Measurements from ENCODE around the gene APOL1. TPM values are rescaled to one million over a fixed set of nuclear protein-coding genes. Genes with fewer than 3 reads are reported as not detected.
"Not testable (repeated sequence)": the region's sequence is repeated elsewhere in the genome, so short reads cannot be mapped to it uniquely, and the experiment has no call there.

The APOL1 gene, protein sequence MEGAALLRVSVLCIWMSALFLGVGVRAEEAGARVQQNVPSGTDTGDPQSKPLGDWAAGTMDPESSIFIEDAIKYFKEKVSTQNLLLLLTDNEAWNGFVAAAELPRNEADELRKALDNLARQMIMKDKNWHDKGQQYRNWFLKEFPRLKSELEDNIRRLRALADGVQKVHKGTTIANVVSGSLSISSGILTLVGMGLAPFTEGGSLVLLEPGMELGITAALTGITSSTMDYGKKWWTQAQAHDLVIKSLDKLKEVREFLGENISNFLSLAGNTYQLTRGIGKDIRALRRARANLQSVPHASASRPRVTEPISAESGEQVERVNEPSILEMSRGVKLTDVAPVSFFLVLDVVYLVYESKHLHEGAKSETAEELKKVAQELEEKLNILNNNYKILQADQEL
- total RNA-seq: 1.8 and 2.3 TPM in 2 replicates

DNA sequence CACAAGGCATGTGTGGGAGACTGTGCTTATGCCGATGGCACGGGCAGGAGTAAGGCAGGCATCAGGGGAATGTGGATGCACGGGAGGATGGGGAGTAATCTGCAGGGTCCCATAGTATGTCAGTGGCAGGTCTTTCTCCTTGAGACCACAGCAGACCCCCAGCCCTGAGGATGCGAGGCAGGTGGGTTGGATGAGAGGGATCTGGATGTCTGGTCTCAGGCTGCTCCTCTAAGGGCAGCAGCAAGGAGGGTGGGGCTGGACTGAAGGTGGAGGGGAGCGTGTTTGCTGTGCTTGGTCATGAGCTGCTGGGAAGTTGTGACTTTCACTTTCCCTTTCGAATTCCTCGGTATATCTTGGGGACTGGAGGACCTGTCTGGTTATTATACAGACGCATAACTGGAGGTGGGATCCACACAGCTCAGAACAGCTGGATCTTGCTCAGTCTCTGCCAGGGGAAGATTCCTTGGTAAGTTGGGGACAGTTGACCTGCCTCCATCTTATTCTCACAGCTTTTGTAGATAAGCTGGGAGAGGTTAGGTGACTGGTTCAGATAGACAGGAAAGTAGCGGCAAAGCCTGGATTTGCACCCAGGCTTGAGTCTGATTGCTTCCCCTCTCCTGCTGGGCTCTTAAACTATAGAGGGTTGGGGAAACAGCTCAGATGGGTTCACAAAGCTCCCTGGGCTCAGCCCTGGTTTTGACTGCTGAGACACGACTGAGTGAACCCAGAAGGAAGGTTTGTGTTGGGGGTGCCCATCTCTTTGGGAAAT is at the start of gene APOL1:
APOL1 (plus strand) TSS at position 380 of the 769 bp plus-strand sequence. CDS start 1,823 bp downstream, outside the sequence.
- Histone ChIP-seq H3K36me3 (ENCODE audit: control insufficient read depth, insufficient read depth, low read length) (no peaks in the 10 kb centered on the region), H3K4me3 (ENCODE audit: low read depth, low read length) (peak within 1 kb of the TSS; percentile 11), H3K27me3 (ENCODE audit: control insufficient read depth, insufficient read depth, low read length) (no peaks in the 10 kb centered on the region)
- TF ChIP-seq, protein P1, sequence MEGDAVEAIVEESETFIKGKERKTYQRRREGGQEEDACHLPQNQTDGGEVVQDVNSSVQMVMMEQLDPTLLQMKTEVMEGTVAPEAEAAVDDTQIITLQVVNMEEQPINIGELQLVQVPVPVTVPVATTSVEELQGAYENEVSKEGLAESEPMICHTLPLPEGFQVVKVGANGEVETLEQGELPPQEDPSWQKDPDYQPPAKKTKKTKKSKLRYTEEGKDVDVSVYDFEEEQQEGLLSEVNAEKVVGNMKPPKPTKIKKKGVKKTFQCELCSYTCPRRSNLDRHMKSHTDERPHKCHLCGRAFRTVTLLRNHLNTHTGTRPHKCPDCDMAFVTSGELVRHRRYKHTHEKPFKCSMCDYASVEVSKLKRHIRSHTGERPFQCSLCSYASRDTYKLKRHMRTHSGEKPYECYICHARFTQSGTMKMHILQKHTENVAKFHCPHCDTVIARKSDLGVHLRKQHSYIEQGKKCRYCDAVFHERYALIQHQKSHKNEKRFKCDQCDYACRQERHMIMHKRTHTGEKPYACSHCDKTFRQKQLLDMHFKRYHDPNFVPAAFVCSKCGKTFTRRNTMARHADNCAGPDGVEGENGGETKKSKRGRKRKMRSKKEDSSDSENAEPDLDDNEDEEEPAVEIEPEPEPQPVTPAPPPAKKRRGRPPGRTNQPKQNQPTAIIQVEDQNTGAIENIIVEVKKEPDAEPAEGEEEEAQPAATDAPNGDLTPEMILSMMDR (IDR thresholded peaks at IDR 0.05; ENCODE audit: insufficient read depth, low read length, poor library complexity, severe bottlenecking): no peak
- DNase-seq (ENCODE audit: low read depth): no peak

DNA sequence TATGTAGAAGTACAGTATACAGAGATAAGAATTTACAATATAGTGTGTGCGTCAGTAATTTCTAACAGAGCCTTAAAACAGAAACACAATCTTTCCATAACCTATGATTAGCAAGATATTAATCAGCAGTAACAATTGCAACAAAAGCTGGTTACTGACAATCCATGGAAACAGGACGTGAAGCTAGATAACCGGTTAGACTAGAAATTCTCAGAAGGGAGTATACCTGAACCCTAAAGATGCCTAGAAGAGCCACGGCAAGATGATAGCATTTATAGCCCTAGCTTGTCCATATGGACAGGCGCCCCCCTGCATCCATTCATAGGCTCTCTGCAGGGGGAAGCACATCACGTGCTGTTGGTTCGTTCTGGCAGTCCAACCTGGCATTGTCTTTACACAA is 49.5 kb upstream of the APOL1 start:
- not testable (repeated sequence) for DNase-seq (ENCODE audit: low read depth); H3K27me3 ChIP-seq (ENCODE audit: control insufficient read depth, insufficient read depth, low read length)

DNA sequence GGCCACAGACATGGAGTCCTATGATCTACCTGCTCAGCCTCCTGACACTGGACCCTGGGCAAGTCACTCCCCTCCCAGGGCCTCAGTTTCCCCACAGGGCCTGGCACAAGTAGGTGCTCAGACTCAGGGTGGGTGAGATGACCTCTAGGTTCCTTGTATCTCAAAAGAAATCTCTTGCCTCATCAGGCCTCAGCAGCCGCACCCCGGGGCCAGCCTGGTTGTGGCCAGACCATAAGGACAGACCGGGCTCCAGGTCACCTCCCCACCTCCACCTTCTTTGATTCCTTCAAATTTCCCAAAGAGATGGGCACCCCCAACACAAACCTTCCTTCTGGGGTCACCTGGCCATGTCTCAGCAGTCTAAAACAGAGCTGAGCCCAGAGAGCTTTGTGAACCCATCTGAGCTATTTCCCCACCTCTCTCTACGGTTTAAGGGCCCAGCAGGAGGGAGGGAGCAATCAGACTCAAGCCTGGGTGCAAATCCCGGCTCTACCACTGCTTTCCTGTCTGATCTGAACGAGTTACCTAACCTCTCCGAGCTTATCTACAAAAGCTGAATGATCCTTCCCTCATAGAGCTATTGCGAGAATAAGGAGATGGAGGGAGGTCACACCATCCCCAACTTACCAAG is 48.8 kb upstream of the APOL1 start:
- no peak for DNase-seq (ENCODE audit: low read depth)
- Histone ChIP-seq H3K36me3 (ENCODE audit: control insufficient read depth, insufficient read depth, low read length) (no peaks in the 10 kb centered on the region), H3K4me3 (ENCODE audit: low read depth, low read length) (no peak overlapping the region), H3K27me3 (ENCODE audit: control insufficient read depth, insufficient read depth, low read length) (peaks cover 4% of the 10 kb centered on the region)
- TF ChIP-seq, protein P1 (IDR thresholded peaks at IDR 0.05; ENCODE audit: insufficient read depth, low read length, poor library complexity, severe bottlenecking): no peak

More for the DNA sequence above, 49.5 kb upstream of the APOL1 start:
- not testable (repeated sequence) for H3K36me3 ChIP-seq (ENCODE audit: control insufficient read depth, insufficient read depth, low read length); H3K4me3 ChIP-seq (ENCODE audit: low read depth, low read length)

DNA sequence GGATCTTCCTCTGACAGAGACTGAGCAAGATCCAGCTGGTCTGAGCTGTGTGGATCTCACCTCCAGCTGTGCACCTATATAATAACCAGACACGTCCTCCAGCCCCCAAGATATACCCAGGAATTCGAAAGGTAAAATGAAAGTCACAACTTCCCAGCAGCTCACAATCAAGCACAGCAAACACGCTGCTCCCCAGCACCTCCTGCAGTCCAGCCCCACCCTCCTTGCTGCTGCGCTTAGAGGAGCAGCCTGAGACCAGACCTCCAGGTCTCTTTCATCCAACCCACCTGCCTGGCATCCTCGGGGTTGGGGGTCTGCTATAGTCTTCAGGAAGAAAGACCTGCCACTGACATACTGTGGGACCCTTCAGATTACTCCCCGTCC is 48.3 kb upstream of the APOL1 start:
- TF ChIP-seq, protein P1 (IDR thresholded peaks at IDR 0.05; ENCODE audit: insufficient read depth, low read length, poor library complexity, severe bottlenecking): no peak
- no peaks in the 10 kb centered on the region for H3K36me3 ChIP-seq (ENCODE audit: control insufficient read depth, insufficient read depth, low read length)
- H3K4me3 ChIP-seq (ENCODE audit: low read depth, low read length): no peak overlapping the region
- no peak for DNase-seq (ENCODE audit: low read depth)
- peaks cover 4% of the 10 kb centered on the region for H3K27me3 ChIP-seq (ENCODE audit: control insufficient read depth, insufficient read depth, low read length)

DNA sequence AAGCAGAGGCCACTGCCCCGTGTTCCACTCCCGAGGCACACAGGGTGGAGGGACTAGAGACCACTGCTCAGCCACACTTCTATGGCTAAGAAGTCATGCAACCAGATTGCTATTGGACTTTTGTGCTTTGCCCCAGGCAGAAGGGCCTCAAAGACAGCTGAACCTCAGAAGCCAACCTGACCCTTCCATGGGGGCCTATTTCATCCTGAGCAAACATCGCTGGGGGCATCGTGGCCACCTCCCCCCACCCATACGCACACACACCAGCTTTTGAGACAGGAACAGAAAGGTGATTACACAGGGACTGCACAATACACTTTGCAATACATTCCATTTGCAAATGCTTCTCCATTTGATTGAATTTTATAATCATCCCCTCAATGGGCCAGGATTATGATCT is 47.4 kb upstream of the APOL1 start:
- not testable (repeated sequence) for DNase-seq (ENCODE audit: low read depth); H3K36me3 ChIP-seq (ENCODE audit: control insufficient read depth, insufficient read depth, low read length); H3K27me3 ChIP-seq (ENCODE audit: control insufficient read depth, insufficient read depth, low read length); H3K4me3 ChIP-seq (ENCODE audit: low read depth, low read length)

DNA sequence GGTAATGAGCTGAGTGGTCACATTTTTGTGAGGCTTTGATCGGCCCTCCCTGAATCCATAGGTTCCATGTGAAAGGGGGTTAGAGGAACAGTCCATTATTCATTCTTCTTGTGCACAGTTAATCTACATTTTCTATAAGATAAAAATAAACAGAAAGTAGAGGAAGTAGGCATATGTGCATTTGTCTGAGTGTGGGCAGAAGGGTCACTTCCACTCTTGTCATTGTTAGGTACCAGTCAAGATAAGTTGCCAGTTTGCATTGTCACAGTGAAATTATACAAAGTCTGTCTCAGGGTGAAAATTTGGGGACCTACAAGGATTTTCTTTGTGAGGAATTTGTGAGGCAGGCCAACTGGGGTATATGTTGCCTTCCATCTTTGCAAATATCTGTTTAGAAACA is 46.7 kb upstream of the APOL1 start:
- TF ChIP-seq, protein P1 (IDR thresholded peaks at IDR 0.05; ENCODE audit: insufficient read depth, low read length, poor library complexity, severe bottlenecking): no peak
- no peak for DNase-seq (ENCODE audit: low read depth)
- Histone ChIP-seq H3K4me3 (ENCODE audit: low read depth, low read length) (no peak overlapping the region), H3K27me3 (ENCODE audit: control insufficient read depth, insufficient read depth, low read length) (peaks cover 4% of the 10 kb centered on the region), H3K36me3 (ENCODE audit: control insufficient read depth, insufficient read depth, low read length) (no peaks in the 10 kb centered on the region)

Data from kidney epithelial cell (primary cell).